H1 (cell line): ENCODE measurements around the gene PALM. TPM values are rescaled to one million over a fixed set of nuclear protein-coding genes. Genes with fewer than 3 reads are reported as not detected.

Source experiments
- CTCF ChIA-PET: fragments of 300-600 bp; sonication (Branson Sonifier 250); formaldehyde crosslinking; loops from one replicate; lab custom pipeline; 2021; ENCODE audit not compliant: partially characterized antibody; lab: Charles Lee
- POLR2A ChIA-PET: fragments of 300-600 bp; sonication (Branson Sonifier 250); formaldehyde crosslinking; loops from one replicate; lab custom pipeline; 2021; ENCODE audit warnings: inconsistent platforms; ENCODE audit not compliant: partially characterized antibody; lab: Charles Lee
- DNase-seq, 2 experiments: peaks; one replicate each; pipeline versions ENCODE4 v3.0.0 to v3.0.0-alpha.2; 2010 to 2022; ENCODE audit warnings: low spot score in 2 of 2, low read depth in 1 of 2, mixed read lengths in 1 of 2
- FAIRE-seq: peaks from 2 replicates; lab custom pipeline; 2011; peaks lifted over from hg19 to GRCh38; lab: Jason Lieb, UNC
- H2AFZ ChIP-seq: 2 replicates; pipeline ENCODE4 v1.8.1; 2012; ENCODE audit warnings: low read length, inconsistent platforms
- H2AK5ac ChIP-seq: 2 replicates; pipeline ENCODE4 v1.6.1; 2013; ENCODE audit warnings: low read depth, low read length
- H2BK120ac ChIP-seq: replicated peaks from 2 replicates; pipeline ENCODE3; 2013; ENCODE audit warnings: low read depth, low read length, inconsistent platforms
- H2BK12ac ChIP-seq: 2 replicates; pipeline ENCODE4 v1.6.1; 2013; ENCODE audit warnings: low read depth, low read length
- H2BK15ac ChIP-seq: 2 replicates; pipeline ENCODE4 v1.6.1; 2013; ENCODE audit warnings: low read length
- H2BK20ac ChIP-seq: 2 replicates; pipeline ENCODE4 v1.6.1; 2013; ENCODE audit warnings: low read length
- H2BK5ac ChIP-seq: 2 replicates; pipeline ENCODE4 v1.6.1; 2013; ENCODE audit warnings: low read depth, low read length
- H3K14ac ChIP-seq: 2 replicates; pipeline ENCODE4 v1.6.1; 2013; ENCODE audit warnings: inconsistent platforms; ENCODE audit not compliant: insufficient read length
- H3K18ac ChIP-seq: 2 replicates; pipeline ENCODE4 v1.6.1; 2013; ENCODE audit warnings: low read length; ENCODE audit errors: extremely low read depth
- H3K23ac ChIP-seq: 2 replicates; pipeline ENCODE4 v1.6.1; 2013; ENCODE audit warnings: inconsistent platforms; ENCODE audit not compliant: insufficient read length
- H3K23me2 ChIP-seq: 2 replicates; pipeline ENCODE4 v1.6.1; 2013; ENCODE audit warnings: low read depth, low read length
- H3K27ac ChIP-seq: 2 replicates; pipeline ENCODE4 v1.6.1; 2011; ENCODE audit warnings: low read depth, low read length, inconsistent platforms
- H3K27me3 ChIP-seq, 4 experiments: replicated peaks in 1 of 4; 1 replicate in 1 of 4; 2 replicates in 3 of 4; pipeline versions ENCODE4 v1.6.1 to v1.8.1; 2011 to 2013; ENCODE audit warnings: low read length in 3 of 4, mild to moderate bottlenecking in 3 of 4, inconsistent platforms in 2 of 4, mixed read lengths in 2 of 4, moderate library complexity in 1 of 4; ENCODE audit not compliant: control insufficient read depth in 3 of 4, insufficient read depth in 3 of 4; ENCODE audit errors: extremely low read depth in 1 of 4
- H3K36me3 ChIP-seq, 4 experiments: 2 replicates each; pipeline versions ENCODE4 v1.6.1 to v1.8.1; 2011 to 2013; ENCODE audit warnings: mild to moderate bottlenecking in 4 of 4, low read length in 3 of 4, moderate library complexity in 2 of 4, control low read depth in 1 of 4, inconsistent platforms in 1 of 4; ENCODE audit not compliant: insufficient read depth in 4 of 4, control insufficient read depth in 2 of 4
- H3K4ac ChIP-seq: replicated peaks from 2 replicates; pipeline ENCODE3; 2013; ENCODE audit warnings: low read length, low read depth, mixed read lengths, inconsistent platforms; ENCODE audit not compliant: insufficient read length
- H3K4me1 ChIP-seq, 4 experiments: replicated peaks in 1 of 4; 1 replicate in 1 of 4; 2 replicates in 3 of 4; pipeline versions ENCODE4 v1.6.1 to v1.8.1; 2011 to 2013; ENCODE audit warnings: low read length in 3 of 4, inconsistent platforms in 2 of 4, mixed read lengths in 1 of 4; ENCODE audit not compliant: insufficient read depth in 4 of 4, control insufficient read depth in 3 of 4
- H3K4me2 ChIP-seq, 2 experiments: 2 replicates each; pipeline versions ENCODE4 v1.6.1 to v1.8.1; 2011 to 2013; ENCODE audit warnings: low read depth in 2 of 2, low read length in 2 of 2, control low read depth in 1 of 2, inconsistent platforms in 1 of 2, mild to moderate bottlenecking in 1 of 2; ENCODE audit not compliant: insufficient read depth in 1 of 2
- H3K4me3 ChIP-seq, 4 experiments: fragments of 200-600, 300-600 bp in 1 of 4; sonication (generic), shearing (Covaris generic), sonication (Bioruptor Twin) in 1 of 4; 2 replicates each; pipeline versions ENCODE4 v1.5.1 to v1.8.1; 2011 to 2016; ENCODE audit warnings: low read length in 4 of 4, low read depth in 3 of 4, control low read depth in 2 of 4, inconsistent platforms in 2 of 4, mild to moderate bottlenecking in 2 of 4, mixed read lengths in 1 of 4, moderate library complexity in 1 of 4; ENCODE audit not compliant: insufficient read depth in 2 of 4; ENCODE audit errors: extremely low read depth in 1 of 4
- H3K56ac ChIP-seq: replicated peaks from 2 replicates; pipeline ENCODE3; 2013; ENCODE audit warnings: low read depth, mild to moderate bottlenecking, mixed read lengths, low read length, inconsistent platforms; ENCODE audit not compliant: insufficient read length
- H3K79me1 ChIP-seq: 2 replicates; pipeline ENCODE4 v1.6.1; 2013; ENCODE audit warnings: low read depth, low read length, control low read depth
- H3K79me2 ChIP-seq, 2 experiments: 2 replicates each; pipeline versions ENCODE4 v1.6.1 to v1.8.1; 2012 to 2013; ENCODE audit warnings: low read length in 2 of 2, mild to moderate bottlenecking in 2 of 2, inconsistent platforms in 1 of 2; ENCODE audit not compliant: insufficient read depth in 2 of 2, control insufficient read depth in 1 of 2
- H3K9ac ChIP-seq, 4 experiments: replicated peaks in 1 of 4; 1 replicate in 1 of 4; 2 replicates in 3 of 4; pipeline versions ENCODE4 v1.6.1 to v1.8.1; 2011 to 2013; ENCODE audit warnings: low read depth in 3 of 4, low read length in 3 of 4, control low read depth in 2 of 4, mild to moderate bottlenecking in 2 of 4, moderate library complexity in 2 of 4, inconsistent platforms in 1 of 4; ENCODE audit errors: extremely low read depth in 1 of 4
- H3K9me3 ChIP-seq, 2 experiments: 2 replicates each; pipeline versions ENCODE4 v1.6.1 to v1.8.1; 2012 to 2013; ENCODE audit warnings: mild to moderate bottlenecking in 2 of 2, moderate library complexity in 2 of 2, control low read depth in 1 of 2, inconsistent platforms in 1 of 2, low read depth in 1 of 2, low read length in 1 of 2, mixed read lengths in 1 of 2; ENCODE audit not compliant: insufficient read depth in 2 of 2
- H4K20me1 ChIP-seq, 2 experiments: replicated peaks in 1 of 2; 2 replicates each; pipeline versions ENCODE3 to v1.8.1; 2011 to 2013; ENCODE audit warnings: inconsistent platforms in 2 of 2, low read length in 2 of 2, mild to moderate bottlenecking in 1 of 2; ENCODE audit not compliant: insufficient read depth in 2 of 2, control insufficient read depth in 1 of 2
- H4K5ac ChIP-seq: 2 replicates; pipeline ENCODE4 v1.6.1; 2013; ENCODE audit warnings: low read length, low read depth, mixed read lengths, inconsistent platforms; ENCODE audit not compliant: insufficient read length
- H4K8ac ChIP-seq: 2 replicates; pipeline ENCODE4 v1.8.0; 2013; ENCODE audit warnings: mild to moderate bottlenecking, moderate library complexity, low read length, inconsistent platforms; ENCODE audit not compliant: insufficient read depth; ENCODE audit errors: extremely low read depth
- H4K91ac ChIP-seq: replicated peaks from 2 replicates; pipeline ENCODE3; 2013; ENCODE audit warnings: low read length, mixed read lengths, inconsistent platforms; ENCODE audit not compliant: insufficient read length
- ASH2L ChIP-seq: fragments of 200-600, 300-600 bp; sonication (generic); IDR thresholded peaks from one replicate; pipeline ENCODE4 v1.7.1; 2017; ENCODE audit warnings: low read length
- CHD2 ChIP-seq: IDR thresholded peaks from 2 replicates; pipeline ENCODE4 v1.6.1; 2012; ENCODE audit warnings: low read length, improper control_type of control experiment
- CREB1 ChIP-seq: IDR thresholded peaks from 2 replicates; pipeline ENCODE4 v1.6.1; 2012; ENCODE audit warnings: inconsistent platforms
- GABPA ChIP-seq: IDR thresholded peaks from 2 replicates; pipeline ENCODE4 v1.6.1; 2011; ENCODE audit warnings: mild to moderate bottlenecking, low read length, moderate library complexity, borderline replicate concordance; ENCODE audit not compliant: insufficient read depth
- POLR2AphosphoS5 ChIP-seq: IDR thresholded peaks from 2 replicates; pipeline ENCODE4 v1.6.1; 2011; ENCODE audit warnings: low read depth, low read length
- RBBP5 ChIP-seq: IDR thresholded peaks from 2 replicates; pipeline ENCODE4 v1.7.1; 2012; ENCODE audit warnings: low read depth, mild to moderate bottlenecking, inconsistent platforms, low read length, moderate library complexity, borderline replicate concordance
- RXRA ChIP-seq: IDR thresholded peaks from 2 replicates; pipeline ENCODE4 v1.6.1; 2011; ENCODE audit warnings: low read depth, mild to moderate bottlenecking, low read length, moderate library complexity; ENCODE audit not compliant: insufficient read depth
- SUZ12 ChIP-seq: fragments of 200-600 bp; sonication (generic); IDR thresholded peaks from 2 replicates; pipeline ENCODE4 v1.6.1; 2012; ENCODE audit warnings: mild to moderate bottlenecking, inconsistent platforms, low read length, moderate library complexity, mixed read lengths
- TAF1 ChIP-seq: IDR thresholded peaks from 2 replicates; pipeline ENCODE4 v1.6.1; 2011; ENCODE audit warnings: mild to moderate bottlenecking, low read depth, low read length
- TCF12 ChIP-seq: IDR thresholded peaks from 2 replicates; pipeline ENCODE4 v1.6.1; 2011; ENCODE audit warnings: low read depth, mild to moderate bottlenecking, low read length
- WGBS, 2 experiments: shearing (Covaris generic) in 1 of 2; methylation state at CpG; one replicate each; pipeline versions ENCODE4 v1.1.6 to v1.1.7; 2013 to 2015; ENCODE audit warnings: low lambda C conversion rate in 2 of 2, mixed read lengths in 2 of 2, inconsistent platforms in 1 of 2, low coverage in 1 of 2, missing lambda C conversion rate in 1 of 2; ENCODE audit not compliant: insufficient replicate concordance in 2 of 2, insufficient coverage in 1 of 2, insufficient read length in 1 of 2; ENCODE audit errors: extremely low coverage in 1 of 2, missing lambda C conversion rate in 1 of 2; 5-methylcytosine and 5-hydroxymethylcytosine counted together
- polyA plus RNA-seq, 7 experiments: library from polyadenylated mRNA; depleted of rRNA in 3 of 7; stranded (reverse) in 5 of 7; unstranded in 2 of 7; fragments of >200 nt in 5 of 7; fragments of 200-250 nt in 2 of 7; gene quantifications; 1 replicate in 5 of 7; 2 replicates in 1 of 7; 4 replicates in 1 of 7; pipeline versions ENCODE4 v1.2.1 to v1.2.3, GENCODE V29; 2011 to 2013; ENCODE audit warnings: missing spikeins in 2 of 7, mixed read lengths in 2 of 7
- total RNA-seq: library from RNA; stranded (reverse); fragmentation: NEBNext Ultra II Directional; extraction: Animal tissue kit (Norgen Biotek cat#: 25700); gene quantifications from 2 replicates; pipeline ENCODE4 v1.2.1, GENCODE V29; 2021
- TF ChIP-seq, protein P1 (sequence below): IDR thresholded peaks from 2 replicates; pipeline ENCODE4 v1.6.1; 2011; ENCODE audit warnings: low read length, improper control_type of control experiment

Gene PALM
- total and polyA plus RNA-seq, 2 of the 8 experiments (the other 6 are each of a cell fraction or from before 2014, with no cell fraction given), result 5.7 to 16.5 TPM

DNA sequence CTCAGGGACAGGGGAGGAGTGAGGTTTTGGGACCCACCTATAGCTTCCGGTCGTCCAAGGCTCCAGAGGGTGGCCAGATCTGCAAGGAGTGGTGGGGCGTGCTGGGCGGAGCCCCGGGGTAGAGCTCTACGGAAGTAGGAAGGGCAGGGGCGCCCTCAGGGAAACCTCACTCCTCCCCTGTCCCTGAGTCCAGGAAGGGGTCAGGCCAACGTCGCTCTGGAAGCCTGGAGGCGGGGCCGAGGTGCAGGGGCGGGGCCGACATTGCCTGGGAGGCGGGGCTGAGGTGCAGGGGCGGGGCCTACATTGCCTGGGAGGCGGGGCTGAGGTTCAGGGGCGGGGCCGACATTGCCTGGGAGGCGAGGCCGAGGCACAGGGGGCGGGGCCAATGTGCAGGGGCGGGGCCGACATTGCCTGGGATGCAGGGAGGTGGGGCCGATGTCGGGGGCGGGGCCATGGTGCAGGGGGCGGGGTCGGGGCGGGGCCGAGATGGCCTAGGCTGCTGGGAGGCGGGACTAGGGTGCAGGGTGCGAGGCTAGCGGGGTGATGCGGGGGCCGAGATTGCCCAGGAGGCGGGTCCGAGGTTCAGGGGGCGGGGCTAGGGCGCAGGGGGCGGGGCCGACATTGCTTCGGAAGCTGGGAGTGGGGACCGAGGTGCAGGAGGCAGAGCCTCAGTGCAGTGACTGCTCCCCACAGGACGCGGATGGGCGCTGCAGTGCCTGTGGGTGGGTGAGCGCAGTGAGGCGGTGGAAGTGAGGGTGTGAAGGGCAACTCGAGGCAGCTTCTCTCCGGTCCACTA is 4.9 kb upstream of the PALM start:
- 3% methylated on average over 6 of the region's 50 CpGs; no CpG with 5 or more reads in 1 of the 2 experiments for WGBS, 2 experiments
- peaks cover 3% of the 10 kb centered on the region; the same call in 1 of the 2 replicates for H3K23me2 ChIP-seq
- CTCF ChIA-PET, result interaction anchor here (0.8 to 3.7 kb wide), 8 partner anchors 15 to 193 kb away, joined by 3 to 15 read pairs (median 4); partner anchors contain the start of gene POLRMT
- H4K20me1 ChIP-seq, result no peaks in the 10 kb centered on the region
- no peaks in the 10 kb centered on the region for H3K79me2 ChIP-seq
- H3K18ac ChIP-seq, result peak overlapping the region; percentile 78
- H2AFZ ChIP-seq, result peak overlapping the region; percentile 100
- H4K91ac ChIP-seq, result peak overlapping the region; percentile 91
- H2BK12ac ChIP-seq, result peak overlapping the region; percentile 60; the same call in 1 of the 2 replicates
- H2BK5ac ChIP-seq, result peak overlapping the region; percentile 81; the same call in 1 of the 2 replicates
- no peaks in the 10 kb centered on the region for H3K9me3 ChIP-seq
- DNase-seq (peak; percentile 90 to 100), FAIRE-seq (no peak)
- POLR2A ChIA-PET, result interaction anchor here (0.5 to 2.0 kb wide), 13 partner anchors 11 to 608 kb away, joined by 3 to 11 read pairs (median 3); partner anchors contain the start of gene BSG
- H2BK15ac ChIP-seq, result peak overlapping the region; percentile 92; the same call in 1 of the 2 replicates
- peak overlapping the region; percentile 1 to 59 (median 32); a peak in 7 of 8 replicates for H3K4me3 ChIP-seq
- H3K27me3 ChIP-seq, result no peaks in the 10 kb centered on the region
- no peak overlapping the region for H3K27ac ChIP-seq
- H3K23ac ChIP-seq, result no peak overlapping the region
- H2BK120ac ChIP-seq, result no peak overlapping the region
- H3K36me3 ChIP-seq, result no peaks in the 10 kb centered on the region
- H3K9ac ChIP-seq, result no peak overlapping the region
- H3K56ac ChIP-seq, result no peak overlapping the region
- peaks cover 0 to 8% (median 3%) of the 10 kb centered on the region in 4 experiments; a peak in 6 of 7 replicates for H3K4me1 ChIP-seq
- no peak overlapping the region for H3K14ac ChIP-seq
- H3K4me2 ChIP-seq, result peak overlapping the region; percentile 71 to 100
- H4K5ac ChIP-seq, result peak overlapping the region; percentile 48
- H3K4ac ChIP-seq, result no peak overlapping the region
- H2AK5ac ChIP-seq, result no peak overlapping the region
- peak overlapping the region; percentile 35 for H4K8ac ChIP-seq
- H2BK20ac ChIP-seq, result 0 out of 2 replicates have a peak overlapping the region, but pooled peaks have one; percentile 34
- H3K79me1 ChIP-seq, result no peaks in the 10 kb centered on the region
- TF ChIP-seq ASH2L, result no peak
- no peak for TF ChIP-seq CHD2
- peak; percentile 84 for TF ChIP-seq TAF1
- no peak for TF ChIP-seq TCF12
- TF ChIP-seq GABPA, result no peak; the same call in 1 of the 2 replicates
- TF ChIP-seq CREB1, result 0 out of 2 replicates have a peak, but pooled peaks have one; percentile 15
- TF ChIP-seq RBBP5, result no peak
- TF ChIP-seq, protein P1, sequence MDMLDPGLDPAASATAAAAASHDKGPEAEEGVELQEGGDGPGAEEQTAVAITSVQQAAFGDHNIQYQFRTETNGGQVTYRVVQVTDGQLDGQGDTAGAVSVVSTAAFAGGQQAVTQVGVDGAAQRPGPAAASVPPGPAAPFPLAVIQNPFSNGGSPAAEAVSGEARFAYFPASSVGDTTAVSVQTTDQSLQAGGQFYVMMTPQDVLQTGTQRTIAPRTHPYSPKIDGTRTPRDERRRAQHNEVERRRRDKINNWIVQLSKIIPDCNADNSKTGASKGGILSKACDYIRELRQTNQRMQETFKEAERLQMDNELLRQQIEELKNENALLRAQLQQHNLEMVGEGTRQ, result no peak
- no peak for TF ChIP-seq SUZ12
- TF ChIP-seq POLR2AphosphoS5, result peak; percentile 77; the same call in 1 of the 2 replicates
- TF ChIP-seq RXRA, result no peak
